Uterus (tissue), 4 donors: ENCODE measurements around the gene SHISA6. TPM values are rescaled to one million over a fixed set of nuclear protein-coding genes. Genes with fewer than 3 reads are reported as not detected.

Experiments
- DNase-seq, 2 donors: peaks; one replicate each; pipeline ENCODE4 v3.0.0-alpha.2; 2019 to 2020
- H3K27ac ChIP-seq, 2 donors: fragments of 200-600 bp; sonication (generic); 1 replicate in 1 of 2; 2 replicates in 1 of 2; pipeline ENCODE4 v1.5.1; 2016 to 2018
- H3K27me3 ChIP-seq, 2 donors: fragments of 200-600 bp; sonication (generic); one replicate each; pipeline ENCODE4 v1.5.1; 2018 to 2019; ENCODE audit warnings: control low read depth in 1 of 2
- H3K36me3 ChIP-seq, 2 donors: fragments of 200-600 bp; sonication (generic); one replicate each; pipeline ENCODE4 v1.5.1; 2019; ENCODE audit warnings: control low read depth in 1 of 2
- H3K4me1 ChIP-seq, 2 donors: fragments of 200-600 bp; sonication (generic); one replicate each; pipeline ENCODE4 v1.5.1; 2018 to 2019; ENCODE audit warnings: control low read depth in 1 of 2
- H3K4me3 ChIP-seq, 2 donors: fragments of 200-600 bp; sonication (generic); 1 replicate in 1 of 2; 2 replicates in 1 of 2; pipeline ENCODE4 v1.5.1; 2018 to 2019; ENCODE audit warnings: mild to moderate bottlenecking in 1 of 2
- H3K9me3 ChIP-seq, 2 donors: fragments of 200-600 bp; sonication (generic); one replicate each; pipeline ENCODE4 v1.5.1; 2019; ENCODE audit warnings: control low read depth in 1 of 2
- POLR2A ChIP-seq, 2 donors: fragments of 450-650 bp; IDR thresholded peaks; one replicate each; pipeline ENCODE4 v1.6.1; 2016; ENCODE audit warnings: antibody characterized with exemption in 2 of 2, mild to moderate bottlenecking in 1 of 2, moderate library complexity in 1 of 2
- intact Hi-C: fragments of 100-400 bp; cut with DNase I; formaldehyde crosslinking; loops from one replicate; pipeline ENCODE4 v1.15.1; 2023; ENCODE audit warnings: low total_unique reads
- total RNA-seq, 4 donors: library from RNA; depleted of rRNA in 3 of 4; stranded (reverse); fragments of >200 nt in 3 of 4; gene quantifications; one replicate each; pipeline versions ENCODE4 v1.1.0 to v1.2.4, GENCODE V29; 2014 to 2023
- TF ChIP-seq, protein P1 (sequence below), 4 experiments: fragments of 200-600 bp in 2 of 4; fragments of 450-650 bp in 2 of 4; sonication (generic) in 2 of 4; IDR thresholded peaks; one replicate each; pipeline ENCODE4 v1.5.1; 2016 to 2019; ENCODE audit warnings: antibody characterized with exemption in 4 of 4, mild to moderate bottlenecking in 2 of 4, moderate library complexity in 1 of 4
- donor health status: DM: yes; HTN: yes; CAD: no.

Gene SHISA6
- total RNA-seq, 4 donors from 2014 or later, result 0.18 to 3.7 (median 2.0) TPM; not detected in 1

- DNase-seq, result no peak
- intact Hi-C loops, result no loop called here
- Histone ChIP-seq H3K4me3 (no peak overlapping the region), H3K27me3 (no peaks in the 10 kb centered on the region), H3K27ac (no peak overlapping the region), H3K4me1 (no peaks in the 10 kb centered on the region), H3K9me3 (no peaks in the 10 kb centered on the region), H3K36me3 (no peaks in the 10 kb centered on the region)
- TF ChIP-seq, protein P1, sequence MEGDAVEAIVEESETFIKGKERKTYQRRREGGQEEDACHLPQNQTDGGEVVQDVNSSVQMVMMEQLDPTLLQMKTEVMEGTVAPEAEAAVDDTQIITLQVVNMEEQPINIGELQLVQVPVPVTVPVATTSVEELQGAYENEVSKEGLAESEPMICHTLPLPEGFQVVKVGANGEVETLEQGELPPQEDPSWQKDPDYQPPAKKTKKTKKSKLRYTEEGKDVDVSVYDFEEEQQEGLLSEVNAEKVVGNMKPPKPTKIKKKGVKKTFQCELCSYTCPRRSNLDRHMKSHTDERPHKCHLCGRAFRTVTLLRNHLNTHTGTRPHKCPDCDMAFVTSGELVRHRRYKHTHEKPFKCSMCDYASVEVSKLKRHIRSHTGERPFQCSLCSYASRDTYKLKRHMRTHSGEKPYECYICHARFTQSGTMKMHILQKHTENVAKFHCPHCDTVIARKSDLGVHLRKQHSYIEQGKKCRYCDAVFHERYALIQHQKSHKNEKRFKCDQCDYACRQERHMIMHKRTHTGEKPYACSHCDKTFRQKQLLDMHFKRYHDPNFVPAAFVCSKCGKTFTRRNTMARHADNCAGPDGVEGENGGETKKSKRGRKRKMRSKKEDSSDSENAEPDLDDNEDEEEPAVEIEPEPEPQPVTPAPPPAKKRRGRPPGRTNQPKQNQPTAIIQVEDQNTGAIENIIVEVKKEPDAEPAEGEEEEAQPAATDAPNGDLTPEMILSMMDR (IDR thresholded peaks at IDR 0.05), result no peak
- no peak for TF ChIP-seq POLR2A (IDR thresholded peaks at IDR 0.05)
These were observed 146.6 kb downstream of the SHISA6 start for GRCh38 chr17:11387610-11388009.

GRCh38 chr17:11388054-11388453 is 147.0 kb downstream of the SHISA6 start:
- H3K27me3 ChIP-seq, result no peaks in the 10 kb centered on the region
- H3K36me3 ChIP-seq, result no peaks in the 10 kb centered on the region
- H3K27ac ChIP-seq, result no peak overlapping the region
- H3K4me1 ChIP-seq, result no peaks in the 10 kb centered on the region
- H3K9me3 ChIP-seq, result no peaks in the 10 kb centered on the region
- intact Hi-C loops, result no loop called here
- no peak for DNase-seq
- no peak overlapping the region for H3K4me3 ChIP-seq
- TF ChIP-seq, protein P1 (IDR thresholded peaks at IDR 0.05), result no peak
- no peak for TF ChIP-seq POLR2A (IDR thresholded peaks at IDR 0.05)

DNA sequence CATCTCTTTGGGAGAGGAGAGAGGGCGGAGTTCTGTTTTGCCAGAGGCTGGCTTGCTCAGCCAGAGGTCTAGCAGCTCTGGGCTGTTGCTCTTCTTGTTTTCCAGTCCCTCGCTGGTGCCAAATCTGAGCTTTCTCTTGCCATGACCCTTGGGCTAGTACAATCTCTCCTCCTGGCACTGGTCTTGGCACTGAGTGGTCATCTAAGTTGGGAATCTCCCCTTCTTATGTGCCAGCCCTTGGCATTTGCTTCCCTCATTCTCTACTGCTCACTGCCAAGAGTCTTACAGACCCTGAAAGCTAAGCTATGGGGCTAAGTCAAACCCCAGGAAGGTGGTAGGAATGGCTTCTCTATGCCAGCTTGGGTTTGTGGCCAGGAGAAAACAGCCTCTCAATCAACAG is 148.6 kb downstream of the SHISA6 start:
- Histone ChIP-seq H3K9me3 (no peaks in the 10 kb centered on the region), H3K27ac (no peak overlapping the region), H3K27me3 (no peaks in the 10 kb centered on the region), H3K36me3 (no peaks in the 10 kb centered on the region), H3K4me3 (no peak overlapping the region), H3K4me1 (no peaks in the 10 kb centered on the region)
- intact Hi-C loops, result no loop called here
- DNase-seq, result no peak
- TF ChIP-seq, protein P1 (IDR thresholded peaks at IDR 0.05), result no peak
- no peak for TF ChIP-seq POLR2A (IDR thresholded peaks at IDR 0.05)

- intact Hi-C loops, result no loop called here
- Histone ChIP-seq H3K4me3 (no peak overlapping the region), H3K27me3 (no peaks in the 10 kb centered on the region), H3K36me3 (no peaks in the 10 kb centered on the region), H3K27ac (no peak overlapping the region), H3K9me3 (no peaks in the 10 kb centered on the region), H3K4me1 (no peaks in the 10 kb centered on the region)
- TF ChIP-seq, protein P1 (IDR thresholded peaks at IDR 0.05), result no peak
- no peak for TF ChIP-seq POLR2A (IDR thresholded peaks at IDR 0.05)
- no peak for DNase-seq
These were observed 150.1 kb downstream of the SHISA6 start for GRCh38 chr17:11391134-11391533.

DNA sequence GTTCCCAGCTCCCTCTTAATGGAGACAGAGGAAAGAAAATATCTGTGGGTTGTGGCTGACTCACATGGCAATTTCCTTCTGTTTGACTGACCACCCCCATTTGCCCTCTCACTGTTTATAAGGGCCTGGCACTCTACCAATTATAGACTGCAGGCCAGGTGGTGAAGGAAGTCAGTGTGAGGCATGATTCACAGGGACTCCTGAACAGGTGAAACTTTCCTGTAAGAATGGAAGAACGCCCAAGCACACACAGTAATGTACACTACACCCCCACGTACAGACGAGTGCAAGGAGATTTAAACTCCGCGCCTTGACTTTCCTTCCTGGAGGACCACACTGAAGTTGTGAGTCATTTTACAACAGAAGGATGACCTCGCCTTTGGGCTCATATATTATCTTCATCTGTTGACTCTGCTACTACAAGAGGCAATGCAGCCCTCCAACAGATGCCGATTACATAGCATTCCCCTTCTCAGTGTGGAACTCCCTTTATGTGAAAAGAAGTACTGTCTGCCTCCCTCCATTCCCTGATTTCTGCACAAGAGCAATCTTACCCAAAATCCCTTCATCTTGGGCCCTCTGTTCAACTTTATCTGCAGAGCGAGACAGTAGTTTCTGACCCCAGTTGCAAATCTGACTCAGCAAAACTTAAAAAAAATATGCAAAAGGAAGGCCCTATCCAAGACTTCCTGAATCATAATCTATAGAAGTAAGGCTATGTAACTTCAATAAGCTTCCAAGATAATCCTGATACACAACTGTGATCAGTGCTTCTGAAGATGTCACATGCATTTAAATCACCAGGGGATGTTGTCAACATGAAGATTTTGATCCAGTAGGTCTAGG is 163.6 kb downstream of the SHISA6 start:
- Histone ChIP-seq H3K4me1 (no peaks in the 10 kb centered on the region), H3K36me3 (peaks cover 0 to 2% of the 10 kb centered on the region in 2 donors), H3K9me3 (no peaks in the 10 kb centered on the region), H3K4me3 (no peak overlapping the region), H3K27ac (no peak overlapping the region), H3K27me3 (no peaks in the 10 kb centered on the region)
- intact Hi-C loops, result no loop called here
- TF ChIP-seq, protein P1 (IDR thresholded peaks at IDR 0.05), result no peak
- TF ChIP-seq POLR2A (IDR thresholded peaks at IDR 0.05), result no peak
- no peak for DNase-seq
